GM18517 (cell line): ENCODE measurements around the gene EHBP1L1.

Experiments used
- ATAC-seq: cut with Tn5 transposase; IDR thresholded peaks from one replicate; pipeline ENCODE4 v1.9.1; 2021; ENCODE audit warnings: mild to moderate bottlenecking, moderate library complexity; ENCODE audit not compliant: unreplicated experiment

Gene EHBP1L1

GRCh38 chr11:65575568-65576231, at the start of gene EHBP1L1:
Gene EHBP1L1, plus strand, starts transcription at chr11:65576053. Its CDS starts 250 bp downstream, at chr11:65576303.
- ATAC-seq = no peak

GRCh38 chr11:65526744-65527143, 49.1 kb upstream of the EHBP1L1 start:
- no peak for ATAC-seq

- ATAC-seq = no peak
Measured at GRCh38 chr11:65528819-65529350, 47.0 kb upstream of the EHBP1L1 start.

GRCh38 chr11:65529475-65530156, 46.2 kb upstream of the EHBP1L1 start:
- ATAC-seq = no peak

GRCh38 chr11:65530157-65530496, 45.7 kb upstream of the EHBP1L1 start:
- no peak for ATAC-seq

- ATAC-seq = no peak
Measured at GRCh38 chr11:65532388-65533064, 43.3 kb upstream of the EHBP1L1 start.

- no peak for ATAC-seq
Measured at GRCh38 chr11:65535102-65535501, 40.8 kb upstream of the EHBP1L1 start.

- ATAC-seq = no peak
Measured at GRCh38 chr11:65536412-65537295, 39.2 kb upstream of the EHBP1L1 start.

- no peak for ATAC-seq
Measured at GRCh38 chr11:65537296-65537597, 38.6 kb upstream of the EHBP1L1 start.

GRCh38 chr11:65537620-65538231, 38.1 kb upstream of the EHBP1L1 start:
- ATAC-seq = no peak

GRCh38 chr11:65538232-65538914, 37.5 kb upstream of the EHBP1L1 start:
- ATAC-seq = no peak

- ATAC-seq = no peak
Measured at GRCh38 chr11:65538915-65539743, 36.7 kb upstream of the EHBP1L1 start.

- ATAC-seq = peak; percentile 57
Measured at GRCh38 chr11:65539744-65540289, 36.0 kb upstream of the EHBP1L1 start.

GRCh38 chr11:65540290-65541092, 35.4 kb upstream of the EHBP1L1 start:
- ATAC-seq = peak; percentile 58

- ATAC-seq = no peak
Measured at GRCh38 chr11:65541093-65541982, 34.5 kb upstream of the EHBP1L1 start.

GRCh38 chr11:65542738-65543390, 33.0 kb upstream of the EHBP1L1 start:
- no peak for ATAC-seq

GRCh38 chr11:65545853-65546216, 30.0 kb upstream of the EHBP1L1 start:
- no peak for ATAC-seq
